Upper lobe of left lung (tissue), 6 donors: ENCODE results near the gene C1orf87. TPM values are rescaled to one million over a fixed set of nuclear protein-coding genes. Genes with fewer than 3 reads are reported as not detected.
"Not testable (repeated sequence)": the region's sequence is repeated elsewhere in the genome, so short reads cannot be mapped to it uniquely, and the experiment has no call there.

Experiments
- ATAC-seq, 2 donors: fragments of 200-7000 bp; cut with Tn5 transposase; one replicate each; pipeline ENCODE4 v1.9.1; 2022; ENCODE audit warnings: mild to moderate bottlenecking in 2 of 2, moderate library complexity in 2 of 2; ENCODE audit not compliant: low FRiP score in 2 of 2
- DNase-seq, 2 donors: peaks; one replicate each; pipeline ENCODE4 v3.0.0-alpha.2; 2019 to 2020
- H3K27ac ChIP-seq, 4 donors: fragments of 200-600 bp; sonication (generic); one replicate each; pipeline ENCODE4 v1.5.1; 2016 to 2019
- H3K27me3 ChIP-seq, 4 donors: fragments of 200-600 bp; sonication (generic); one replicate each; pipeline ENCODE4 v1.5.1; 2017 to 2019
- H3K36me3 ChIP-seq, 4 donors: fragments of 200-600 bp; sonication (generic); one replicate each; pipeline ENCODE4 v1.5.1; 2016 to 2019
- H3K4me1 ChIP-seq, 4 donors: fragments of 200-600 bp; sonication (generic); one replicate each; pipeline ENCODE4 v1.5.1; 2018 to 2019
- H3K4me3 ChIP-seq, 4 donors: fragments of 200-600 bp; sonication (generic); one replicate each; pipeline ENCODE4 v1.5.1; 2017 to 2019; ENCODE audit warnings: mild to moderate bottlenecking in 2 of 4, moderate library complexity in 1 of 4
- H3K9me3 ChIP-seq, 4 donors: fragments of 200-600 bp; sonication (generic); one replicate each; pipeline ENCODE4 v1.5.1; 2018 to 2019
- CTCF ChIP-seq, 6 experiments: fragments of 450-650 bp in 4 of 6; fragments of 200-600 bp in 2 of 6; sonication (generic) in 2 of 6; IDR thresholded peaks; one replicate each; pipeline ENCODE4 v1.5.1; 2016 to 2019; ENCODE audit warnings: antibody characterized with exemption in 6 of 6
- EP300 ChIP-seq, 4 donors: sonication (generic); formaldehyde crosslinking; IDR thresholded peaks; one replicate each; pipeline ENCODE4 v1.5.1; 2017; ENCODE audit warnings: antibody characterized with exemption in 4 of 4, control low read depth in 2 of 4
- POLR2A ChIP-seq, 4 donors: fragments of 450-650 bp; IDR thresholded peaks; one replicate each; pipeline ENCODE4 v1.5.1; 2016 to 2017; ENCODE audit warnings: antibody characterized with exemption in 4 of 4, mild to moderate bottlenecking in 2 of 4
- POLR2AphosphoS5 ChIP-seq, 2 donors: sonication (generic); formaldehyde crosslinking; IDR thresholded peaks; one replicate each; pipeline ENCODE4 v1.5.1; 2017; ENCODE audit warnings: antibody characterized with exemption in 2 of 2
- WGBS, 2 donors: methylation state at CpG; one replicate each; pipeline ENCODE4 v1.1.5; 2017 to 2018; 5-methylcytosine and 5-hydroxymethylcytosine counted together
- total RNA-seq, 6 donors: library from RNA; depleted of rRNA in 4 of 6; stranded (reverse); fragments of >200 nt in 4 of 6; gene quantifications; one replicate each; pipeline versions ENCODE4 v1.1.0 to v1.2.1, GENCODE V29; 2016 to 2021
- donor health status: DM: no; HTN: no; CAD: no; lungs with moderate emphysema.
- donor health status: DM: no; HTN: yes; CAD: no; lungs with severe emphysema.

The C1orf87 gene
- total RNA-seq, 6 donors from 2014 or later: 0.40 to 26.1 (median 4.8) TPM

- ATAC-seq (peak in 1 of 2 donors; percentile 81), DNase-seq (peak in 1 of 2 donors; percentile 50)
- H3K27ac ChIP-seq: no peak overlapping the region
- H3K36me3 ChIP-seq: no peaks in the 10 kb centered on the region
- H3K4me1 ChIP-seq: peaks cover under 1 to 7% (median 3%) of the 10 kb centered on the region in 4 donors
- no peaks in the 10 kb centered on the region for H3K9me3 ChIP-seq
- no peak overlapping the region for H3K4me3 ChIP-seq
- no peaks in the 10 kb centered on the region for H3K27me3 ChIP-seq
- 40 to 42% methylated on average over 19 of the region's 19 CpGs for WGBS, 2 donors
- TF ChIP-seq CTCF (IDR thresholded peaks at IDR 0.05) (peak; percentile 57 to 84 (median 74)), EP300 (IDR thresholded peaks at IDR 0.05) (no peak), POLR2AphosphoS5 (IDR thresholded peaks at IDR 0.05) (no peak), POLR2A (IDR thresholded peaks at IDR 0.05) (no peak)
Measured at GRCh38 chr1:59976194-59977074, 97.1 kb downstream of the C1orf87 start.

GRCh38 chr1:59973719-59974118, 99.9 kb downstream of the C1orf87 start:
- TF ChIP-seq EP300 (IDR thresholded peaks at IDR 0.05) (no peak), CTCF (IDR thresholded peaks at IDR 0.05) (no peak), POLR2A (IDR thresholded peaks at IDR 0.05) (no peak), POLR2AphosphoS5 (IDR thresholded peaks at IDR 0.05) (no peak)
- DNase-seq (no peak), ATAC-seq (no peak)
- no peaks in the 10 kb centered on the region for H3K9me3 ChIP-seq
- 65 to 74% methylated on average over 1 of the region's 1 CpG for WGBS, 2 donors
- H3K27me3 ChIP-seq: no peaks in the 10 kb centered on the region
- H3K4me3 ChIP-seq: no peak overlapping the region
- no peaks in the 10 kb centered on the region for H3K36me3 ChIP-seq
- H3K27ac ChIP-seq: no peak overlapping the region
- peaks cover 4 to 12% (median 7%) of the 10 kb centered on the region in 4 donors for H3K4me1 ChIP-seq

GRCh38 chr1:59972216-59972927, 101.2 kb downstream of the C1orf87 start:
- Histone ChIP-seq H3K4me1 (peaks cover 4 to 12% (median 7%) of the 10 kb centered on the region in 4 donors), H3K27ac (no peak overlapping the region), H3K9me3 (no peaks in the 10 kb centered on the region), H3K4me3 (no peak overlapping the region), H3K36me3 (no peaks in the 10 kb centered on the region), H3K27me3 (no peaks in the 10 kb centered on the region)
- 80 to 90% methylated on average over 19 to 20 of the region's 20 CpGs for WGBS, 2 donors
- ATAC-seq (peak in 1 of 2 donors; percentile 38), DNase-seq (peak in 1 of 2 donors; percentile 10)
- TF ChIP-seq POLR2A (IDR thresholded peaks at IDR 0.05): no peak
- TF ChIP-seq EP300 (IDR thresholded peaks at IDR 0.05): no peak
- TF ChIP-seq CTCF (IDR thresholded peaks at IDR 0.05): no peak
- no peak for TF ChIP-seq POLR2AphosphoS5 (IDR thresholded peaks at IDR 0.05)

GRCh38 chr1:59971464-59971911, 102.1 kb downstream of the C1orf87 start:
- Histone ChIP-seq H3K27ac (no peak overlapping the region), H3K4me3 (no peak overlapping the region), H3K36me3 (no peaks in the 10 kb centered on the region), H3K4me1 (peaks cover 6 to 9% (median 8%) of the 10 kb centered on the region in 4 donors), H3K9me3 (no peaks in the 10 kb centered on the region), H3K27me3 (no peaks in the 10 kb centered on the region)
- 13 to 16% methylated on average over 18 to 19 of the region's 19 CpGs for WGBS, 2 donors
- TF ChIP-seq POLR2A (IDR thresholded peaks at IDR 0.05): no peak
- TF ChIP-seq CTCF (IDR thresholded peaks at IDR 0.05): peak; percentile 70 to 87 (median 78)
- no peak for TF ChIP-seq EP300 (IDR thresholded peaks at IDR 0.05)
- no peak for TF ChIP-seq POLR2AphosphoS5 (IDR thresholded peaks at IDR 0.05)
- peak; percentile 75 to 91 for ATAC-seq
- DNase-seq: peak; percentile 61 to 66

- H3K9me3 ChIP-seq, H3K27ac ChIP-seq, H3K36me3 ChIP-seq, H3K27me3 ChIP-seq, H3K4me1 ChIP-seq, ATAC-seq, H3K4me3 ChIP-seq: not testable (repeated sequence)
- WGBS, 2 donors: 94 to 97% methylated on average over 18 to 27 of the region's 42 CpGs
- DNase-seq: peak in 1 of 2 donors; percentile 80
Measured at GRCh38 chr1:59969542-59970175, 103.9 kb downstream of the C1orf87 start.

GRCh38 chr1:59968746-59969145, 104.8 kb downstream of the C1orf87 start:
- H3K36me3 ChIP-seq, H3K9me3 ChIP-seq, H3K27ac ChIP-seq, H3K27me3 ChIP-seq, H3K4me3 ChIP-seq, H3K4me1 ChIP-seq, ATAC-seq, DNase-seq: not testable (repeated sequence)
- WGBS, 2 donors: 81 to 85% methylated on average over 14 to 17 of the region's 17 CpGs
